ENCODE results near the gene TMCC3. TPM values are rescaled to one million over a fixed set of nuclear protein-coding genes. Genes with fewer than 3 reads are reported as not detected.

Gene TMCC3
- total and polyA plus RNA-seq, 2 experiments from 2014 or later, result 0.11 to 0.46 TPM

DNA sequence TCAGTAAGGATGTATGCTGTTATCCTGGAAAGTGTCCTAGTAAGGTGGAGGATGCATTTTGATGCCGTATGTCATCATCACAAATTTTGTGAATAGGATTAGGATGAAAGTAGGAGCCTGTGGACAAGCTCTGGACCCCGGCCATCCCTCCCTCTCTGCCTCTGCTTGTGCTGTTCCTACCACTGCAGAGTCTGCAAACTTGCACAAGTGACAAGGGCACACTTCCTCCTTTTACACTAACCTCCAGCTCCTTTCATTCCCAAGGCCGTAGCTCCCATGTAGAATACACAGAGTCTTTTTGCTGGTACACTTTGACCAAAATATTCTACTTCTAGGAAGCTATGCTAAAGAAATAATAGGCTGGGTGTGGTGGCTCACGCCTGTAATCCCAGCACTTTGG, 13.3 kb upstream of the TMCC3 start:
- no peak for TF ChIP-seq EZH2phosphoT487 (IDR thresholded peaks at IDR 0.05; ENCODE audit: insufficient read depth, low read depth)
- no peak for TF ChIP-seq EZH2 (IDR thresholded peaks at IDR 0.05; ENCODE audit: insufficient read depth, poor library complexity, severe bottlenecking)
- WGBS, 2 experiments (ENCODE audit: low coverage in 1 of 2, low lambda C conversion rate in 2 of 2, missing lambda C conversion rate in 2 of 2), result 78 to 82% methylated on average over 4 of the region's 4 CpGs
- no peaks in the 10 kb centered on the region for H3K9me3 ChIP-seq (ENCODE audit: low read depth)
- no peak overlapping the region for H3K27ac ChIP-seq
- H3K4me2 ChIP-seq (ENCODE audit: unreplicated experiment), result no peak overlapping the region
- H3F3A ChIP-seq (ENCODE audit: insufficient read depth), result no peaks in the 10 kb centered on the region
- no peaks in the 10 kb centered on the region for H3K79me2 ChIP-seq (ENCODE audit: insufficient read depth)
- H3K9ac ChIP-seq, result no peak overlapping the region
- H3K27me3 ChIP-seq (replicated peaks; ENCODE audit: insufficient read depth), result peaks cover 29% of the 10 kb centered on the region; the same call in 1 of the 2 replicates
- H3K9me2 ChIP-seq (ENCODE audit: insufficient read depth), result no peaks in the 10 kb centered on the region
- in situ Hi-C loops (cut with MboI), result no loop called here
- H2AFZ ChIP-seq, result no peak overlapping the region
- H4K20me1 ChIP-seq (ENCODE audit: insufficient read depth), result no peaks in the 10 kb centered on the region
- no peaks in the 10 kb centered on the region for H3K36me3 ChIP-seq (ENCODE audit: low read depth)
- no peak overlapping the region for H3K4me3 ChIP-seq
- H3K4me1 ChIP-seq (ENCODE audit: insufficient read depth), result no peaks in the 10 kb centered on the region
- no peak for DNase-seq

- Histone ChIP-seq H3K9ac (no peak overlapping the region), H3K4me1 (ENCODE audit: insufficient read depth) (no peaks in the 10 kb centered on the region), H2AFZ (no peak overlapping the region), H3K4me2 (ENCODE audit: unreplicated experiment) (no peak overlapping the region), H3K27me3 (replicated peaks; ENCODE audit: insufficient read depth) (peaks cover 33% of the 10 kb centered on the region; the same call in 1 of the 2 replicates), H3K4me3 (no peak overlapping the region), H3K9me2 (ENCODE audit: insufficient read depth) (no peaks in the 10 kb centered on the region), H3K27ac (no peak overlapping the region), H3K36me3 (ENCODE audit: low read depth) (no peaks in the 10 kb centered on the region), H3K9me3 (ENCODE audit: low read depth) (no peaks in the 10 kb centered on the region), H4K20me1 (ENCODE audit: insufficient read depth) (no peaks in the 10 kb centered on the region), H3K79me2 (ENCODE audit: insufficient read depth) (no peaks in the 10 kb centered on the region), H3F3A (ENCODE audit: insufficient read depth) (no peaks in the 10 kb centered on the region)
- WGBS, 2 experiments (ENCODE audit: low coverage in 1 of 2, low lambda C conversion rate in 2 of 2, missing lambda C conversion rate in 2 of 2), result 71 to 72% methylated on average over 4 of the region's 4 CpGs
- DNase-seq, result no peak
- in situ Hi-C loops (cut with MboI), result no loop called here
- TF ChIP-seq EZH2 (IDR thresholded peaks at IDR 0.05; ENCODE audit: insufficient read depth, poor library complexity, severe bottlenecking), result no peak
- TF ChIP-seq EZH2phosphoT487 (IDR thresholded peaks at IDR 0.05; ENCODE audit: insufficient read depth, low read depth), result no peak
Measured at GRCh38 chr12:94663071-94663470, 12.7 kb upstream of the TMCC3 start.

DNA sequence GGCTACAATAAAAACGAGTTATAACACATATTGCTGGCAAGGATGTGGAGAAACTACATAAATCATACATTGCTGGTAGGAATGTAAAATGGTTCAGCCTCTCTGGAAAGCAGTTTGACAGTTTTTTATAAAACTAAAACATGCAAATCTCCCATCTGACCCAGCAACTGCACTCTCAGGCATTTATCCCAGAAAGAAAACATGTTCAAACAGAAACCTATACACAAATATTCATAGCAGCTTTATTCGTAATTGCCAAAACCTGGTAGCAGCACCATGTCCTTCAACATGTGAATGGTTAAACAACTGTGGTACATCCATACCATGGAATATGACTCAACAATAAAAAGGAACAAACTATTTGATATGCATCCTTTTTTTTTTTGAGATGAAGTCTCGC, 10.1 kb upstream of the TMCC3 start:
- Histone ChIP-seq H3F3A (ENCODE audit: insufficient read depth) (no peaks in the 10 kb centered on the region), H3K79me2 (ENCODE audit: insufficient read depth) (no peaks in the 10 kb centered on the region), H3K4me3 (no peak overlapping the region), H3K27me3 (replicated peaks; ENCODE audit: insufficient read depth) (peaks cover 24% of the 10 kb centered on the region), H3K27ac (no peak overlapping the region), H3K4me1 (ENCODE audit: insufficient read depth) (no peaks in the 10 kb centered on the region), H3K9me2 (ENCODE audit: insufficient read depth) (no peaks in the 10 kb centered on the region), H2AFZ (no peak overlapping the region), H3K9me3 (ENCODE audit: low read depth) (no peaks in the 10 kb centered on the region), H3K4me2 (ENCODE audit: unreplicated experiment) (no peak overlapping the region), H4K20me1 (ENCODE audit: insufficient read depth) (no peaks in the 10 kb centered on the region), H3K9ac (no peak overlapping the region), H3K36me3 (ENCODE audit: low read depth) (no peaks in the 10 kb centered on the region)
- TF ChIP-seq EZH2 (IDR thresholded peaks at IDR 0.05; ENCODE audit: insufficient read depth, poor library complexity, severe bottlenecking), result no peak
- no peak for TF ChIP-seq EZH2phosphoT487 (IDR thresholded peaks at IDR 0.05; ENCODE audit: insufficient read depth, low read depth)
- in situ Hi-C loops (cut with MboI), result no loop called here
- WGBS, 2 experiments (ENCODE audit: low coverage in 1 of 2, low lambda C conversion rate in 2 of 2, missing lambda C conversion rate in 2 of 2), result 67 to 70% methylated on average over 3 of the region's 3 CpGs
- DNase-seq, result no peak

- Histone ChIP-seq H2AFZ (no peak overlapping the region), H3K27me3 (replicated peaks; ENCODE audit: insufficient read depth) (peaks cover 24% of the 10 kb centered on the region), H3K4me2 (ENCODE audit: unreplicated experiment) (no peak overlapping the region), H3K27ac (no peak overlapping the region), H3K4me3 (no peak overlapping the region), H3K9me3 (ENCODE audit: low read depth) (no peaks in the 10 kb centered on the region), H3K9me2 (ENCODE audit: insufficient read depth) (no peaks in the 10 kb centered on the region), H3K4me1 (ENCODE audit: insufficient read depth) (no peaks in the 10 kb centered on the region), H3K36me3 (ENCODE audit: low read depth) (no peaks in the 10 kb centered on the region), H3F3A (ENCODE audit: insufficient read depth) (no peaks in the 10 kb centered on the region), H4K20me1 (ENCODE audit: insufficient read depth) (no peaks in the 10 kb centered on the region), H3K79me2 (ENCODE audit: insufficient read depth) (no peaks in the 10 kb centered on the region), H3K9ac (no peak overlapping the region)
- DNase-seq, result no peak
- no peak for TF ChIP-seq EZH2phosphoT487 (IDR thresholded peaks at IDR 0.05; ENCODE audit: insufficient read depth, low read depth)
- no peak for TF ChIP-seq EZH2 (IDR thresholded peaks at IDR 0.05; ENCODE audit: insufficient read depth, poor library complexity, severe bottlenecking)
- WGBS, 2 experiments (ENCODE audit: low coverage in 1 of 2, low lambda C conversion rate in 2 of 2, missing lambda C conversion rate in 2 of 2), result 58 to 60% methylated on average over 3 of the region's 3 CpGs
- in situ Hi-C loops (cut with MboI), result no loop called here
Measured at GRCh38 chr12:94659346-94659930, 9.1 kb upstream of the TMCC3 start.
